GM21717 (cell line): ENCODE results near the gene CD80.
"Not testable (repeated sequence)": the region's sequence is repeated elsewhere in the genome, so short reads cannot be mapped to it uniquely, and the experiment has no call there.

Experiments used
- ATAC-seq: cut with Tn5 transposase; IDR thresholded peaks from one replicate; pipeline ENCODE4 v1.9.1; 2021; ENCODE audit warnings: mild to moderate bottlenecking, moderate library complexity; ENCODE audit not compliant: unreplicated experiment

CD80 gene, protein sequence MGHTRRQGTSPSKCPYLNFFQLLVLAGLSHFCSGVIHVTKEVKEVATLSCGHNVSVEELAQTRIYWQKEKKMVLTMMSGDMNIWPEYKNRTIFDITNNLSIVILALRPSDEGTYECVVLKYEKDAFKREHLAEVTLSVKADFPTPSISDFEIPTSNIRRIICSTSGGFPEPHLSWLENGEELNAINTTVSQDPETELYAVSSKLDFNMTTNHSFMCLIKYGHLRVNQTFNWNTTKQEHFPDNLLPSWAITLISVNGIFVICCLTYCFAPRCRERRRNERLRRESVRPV

DNA sequence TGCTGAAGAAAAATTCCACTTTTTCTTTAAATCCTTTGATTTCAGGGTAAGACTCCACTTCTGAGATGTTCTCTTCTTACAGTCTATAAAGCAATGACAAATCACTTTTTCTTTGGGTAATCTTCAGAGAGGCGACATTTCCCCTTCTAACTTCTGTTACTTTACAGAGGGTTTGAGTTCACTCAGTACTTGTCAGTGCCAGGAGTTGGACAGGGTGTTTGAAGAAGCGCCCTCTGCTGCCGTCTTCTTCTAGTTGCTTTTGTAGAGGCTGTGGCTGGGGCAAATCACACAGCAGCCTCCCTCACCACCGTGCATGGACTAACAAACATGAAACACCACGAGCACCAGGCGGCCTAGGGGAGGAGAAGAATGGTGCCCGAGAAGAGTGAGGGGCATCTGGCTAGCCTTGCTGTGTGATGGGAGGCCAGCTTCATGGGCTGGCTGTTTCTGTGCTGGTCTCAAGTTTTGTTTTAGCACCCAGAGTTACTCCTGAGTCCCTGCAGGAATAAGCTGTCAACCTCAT lies at the start of gene CD80:
TSS of gene CD80 (minus strand) at position 174 of the 523 bp plus-strand sequence. CDS start 1,886 bp downstream, outside the sequence.
- peak; percentile 45 for ATAC-seq

DNA sequence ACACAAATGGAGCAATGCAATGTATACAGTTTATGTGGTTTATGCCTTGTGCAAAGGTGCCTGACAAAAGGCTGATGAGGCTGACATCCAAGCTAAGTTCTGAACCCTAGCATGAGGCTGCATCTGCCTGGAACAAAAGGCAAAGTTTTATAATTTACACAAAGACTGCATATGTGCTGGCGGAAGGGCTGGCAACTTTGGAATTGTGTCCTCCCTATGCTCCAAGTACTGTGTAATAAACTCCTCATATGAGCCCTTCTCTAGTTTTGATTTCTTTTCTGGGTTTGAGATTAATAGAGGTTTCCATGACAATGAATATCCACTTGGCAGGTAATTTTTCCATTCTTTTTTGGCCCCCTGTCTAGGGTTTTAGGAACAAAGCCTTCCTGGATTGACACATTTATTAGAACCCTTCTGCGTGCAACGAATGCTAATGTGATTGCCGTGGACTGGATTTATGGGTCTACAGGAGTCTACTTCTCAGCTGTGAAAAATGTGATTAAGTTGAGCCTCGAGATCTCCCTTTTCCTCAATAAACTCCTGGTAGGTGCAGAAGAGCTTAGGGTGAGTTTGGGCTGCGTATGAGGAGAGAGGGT lies 49.1 kb upstream of the CD80 start:
- ATAC-seq, result no peak

DNA sequence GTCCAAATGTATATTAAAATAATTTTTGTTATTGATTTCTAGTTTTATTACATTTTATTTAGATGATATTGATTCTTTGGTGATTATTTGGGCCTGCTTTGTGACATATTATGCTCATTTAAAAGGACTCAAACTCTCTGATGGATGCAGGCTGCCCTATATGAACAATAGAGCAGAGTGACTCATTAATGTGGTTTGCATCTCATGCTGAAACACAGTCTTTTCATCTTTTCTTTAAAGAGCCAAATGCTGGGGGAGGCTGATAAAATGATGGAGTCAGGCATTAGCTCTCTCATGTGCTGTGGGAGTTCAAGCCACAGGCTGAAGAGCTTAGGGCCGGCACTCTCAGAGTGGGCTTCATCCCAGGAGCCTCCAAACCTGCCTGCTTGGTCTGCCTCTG lies 45.5 kb upstream of the CD80 start:
- ATAC-seq, result no peak

DNA sequence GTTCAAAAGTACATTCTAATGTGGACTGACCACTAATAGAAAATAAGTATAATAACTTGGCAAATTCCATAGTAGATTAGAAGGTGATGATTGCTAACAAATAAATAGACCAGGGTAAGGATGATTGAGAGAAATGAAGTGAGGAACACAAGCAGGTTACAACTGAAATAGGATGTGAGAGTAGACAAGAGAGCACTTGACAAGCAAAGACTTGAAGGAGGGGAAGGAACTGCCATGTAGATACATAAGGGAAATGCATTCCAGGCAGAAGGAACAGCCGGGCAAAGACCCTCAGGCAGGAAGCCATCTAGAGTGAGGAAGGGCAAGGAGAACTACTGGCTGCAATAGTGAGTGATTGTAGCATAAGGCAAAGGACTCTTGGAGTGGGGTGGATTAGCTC lies 43.3 kb upstream of the CD80 start:
- ATAC-seq, result no peak

DNA sequence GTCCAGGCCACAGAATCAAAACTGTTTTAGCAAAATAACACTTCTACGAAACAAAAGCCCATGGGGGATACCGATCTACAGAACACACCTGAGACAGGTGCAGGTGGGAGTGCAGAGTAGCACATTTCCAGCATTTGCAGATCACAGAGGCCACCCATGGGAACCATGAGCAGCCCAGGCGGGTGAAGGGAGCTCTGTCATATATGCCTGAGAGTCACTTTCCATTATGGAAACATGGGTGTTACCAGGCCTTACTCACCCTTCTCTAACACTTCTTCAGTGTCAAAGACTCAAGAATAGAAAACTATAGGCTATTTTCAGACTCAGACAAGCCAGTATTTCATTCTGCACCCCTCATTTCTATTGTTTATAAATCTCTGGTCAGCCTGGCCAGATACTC lies 41.7 kb upstream of the CD80 start:
- ATAC-seq, result peak; percentile 22

DNA sequence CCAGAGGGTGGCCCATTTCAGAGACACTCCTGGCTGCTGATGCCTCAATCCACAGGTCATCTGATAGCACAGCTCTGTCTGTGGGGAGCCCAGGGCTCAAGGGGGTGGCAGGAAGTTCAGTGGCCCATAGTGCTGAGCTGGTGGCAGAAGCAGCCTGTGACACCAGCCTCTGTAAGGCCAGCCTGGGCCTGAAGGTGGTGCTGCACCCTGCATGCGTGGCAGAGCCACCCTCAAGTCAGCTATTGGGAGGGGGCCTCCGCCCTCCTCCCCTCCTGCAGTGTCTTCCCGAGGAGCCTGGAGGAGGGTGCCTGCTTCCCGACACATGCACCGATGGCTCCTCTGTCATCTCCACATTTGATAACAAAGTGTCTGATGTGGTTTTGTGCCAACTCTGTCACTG lies 41.3 kb upstream of the CD80 start:
- ATAC-seq, result peak; percentile 57

DNA sequence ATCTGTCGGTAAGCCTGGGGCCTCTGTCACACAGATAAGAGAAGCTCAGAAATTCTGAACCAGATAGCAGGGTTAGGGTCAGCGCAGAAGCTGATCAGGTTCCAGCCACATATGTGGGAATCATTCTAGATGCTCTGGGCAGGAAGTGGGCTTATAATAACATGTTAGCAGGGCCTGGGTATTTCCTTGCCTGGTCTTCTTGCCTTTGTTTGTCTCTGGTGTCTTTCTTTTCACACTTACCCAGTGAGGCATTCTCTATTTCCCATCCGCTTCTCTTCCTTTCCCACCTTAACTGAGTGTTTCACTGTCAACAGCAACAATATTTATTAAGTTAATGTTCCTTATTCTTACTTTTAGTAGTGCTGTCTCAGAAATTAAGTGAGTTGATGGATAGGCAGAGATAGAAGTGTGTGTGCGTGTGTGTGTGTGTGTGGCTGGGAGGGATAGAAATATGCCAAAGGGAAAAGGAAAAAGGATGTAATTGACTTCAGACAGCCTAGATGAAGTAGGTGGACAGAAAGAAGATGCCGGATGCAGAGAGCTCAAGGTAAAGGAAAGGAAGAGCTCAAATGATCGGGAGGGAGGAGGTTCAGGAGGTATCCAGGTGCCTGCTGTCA lies 40.3 kb upstream of the CD80 start:
- no peak for ATAC-seq

DNA sequence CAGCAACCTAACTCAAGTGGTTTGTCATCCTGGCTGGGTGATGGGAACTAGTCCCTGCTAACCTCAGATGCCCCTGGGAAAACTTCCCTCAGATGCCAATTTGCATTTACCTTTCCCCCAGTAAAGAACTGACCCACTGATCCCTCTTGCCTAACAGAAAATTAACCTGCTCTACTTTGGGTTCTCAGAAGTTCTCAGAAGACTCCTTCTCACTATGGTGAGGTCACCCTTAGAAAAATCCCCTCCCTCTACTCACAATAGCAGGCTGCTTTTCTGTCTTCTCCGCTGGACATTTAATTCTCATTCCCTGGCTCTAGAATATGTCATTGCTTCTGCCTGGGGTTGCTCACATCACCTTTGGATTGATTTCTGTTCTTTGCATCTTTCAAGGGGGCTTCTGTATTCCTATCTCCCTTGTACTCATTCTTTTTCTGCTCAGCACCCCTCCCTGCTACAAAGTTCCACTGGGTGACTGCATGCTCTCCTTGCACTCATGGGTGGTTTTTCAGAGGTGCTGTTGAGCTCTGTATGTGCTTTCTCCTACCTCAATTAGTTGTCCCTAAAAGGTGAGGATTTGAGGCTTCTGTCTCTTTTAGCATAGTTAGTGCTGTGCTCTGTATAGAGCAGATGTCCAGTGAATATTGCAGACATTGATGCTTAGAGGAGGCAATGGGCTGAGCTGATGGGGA lies 39.1 kb upstream of the CD80 start:
- peak; percentile 56 for ATAC-seq

DNA sequence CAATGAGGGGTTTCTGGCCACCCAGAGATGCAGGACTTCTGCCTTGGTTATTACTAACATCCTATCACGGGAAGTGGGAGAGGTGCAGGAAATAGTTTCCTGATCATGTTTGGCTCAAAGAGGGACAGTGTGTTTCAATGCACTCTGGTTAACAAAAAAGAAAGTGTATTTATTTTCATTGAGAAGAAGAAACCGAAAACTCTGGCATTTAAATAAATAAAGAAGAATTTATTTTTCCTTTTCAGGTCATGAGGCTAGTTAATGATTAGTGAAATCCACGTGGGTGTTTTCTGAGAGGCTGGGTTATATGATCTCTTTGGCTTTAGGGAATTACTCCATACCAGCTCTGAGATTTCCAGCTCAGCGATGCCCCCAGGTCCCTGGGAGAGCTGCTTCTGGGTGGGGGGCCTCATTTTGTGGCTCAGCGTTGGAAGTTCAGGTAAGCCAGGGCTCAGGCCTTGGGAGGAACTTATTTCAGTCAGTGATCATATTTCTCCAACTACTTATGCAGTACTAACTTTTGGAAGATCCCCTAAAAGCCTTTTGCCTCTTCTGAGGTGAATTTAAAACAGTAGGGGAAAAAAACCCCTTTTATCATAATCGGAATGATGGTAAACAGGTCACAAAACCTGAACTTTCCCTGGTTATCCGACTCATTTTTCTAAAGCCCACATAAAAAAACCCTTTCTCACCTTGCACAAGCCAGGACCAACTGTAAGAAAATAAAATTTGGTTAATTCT lies 38.3 kb upstream of the CD80 start, which contains the start of gene PLA1A:
TSS of gene PLA1A (plus strand) at position 338 of the 741 bp plus-strand sequence. CDS start at position 367, 29 bp downstream.
- no peak for ATAC-seq

DNA sequence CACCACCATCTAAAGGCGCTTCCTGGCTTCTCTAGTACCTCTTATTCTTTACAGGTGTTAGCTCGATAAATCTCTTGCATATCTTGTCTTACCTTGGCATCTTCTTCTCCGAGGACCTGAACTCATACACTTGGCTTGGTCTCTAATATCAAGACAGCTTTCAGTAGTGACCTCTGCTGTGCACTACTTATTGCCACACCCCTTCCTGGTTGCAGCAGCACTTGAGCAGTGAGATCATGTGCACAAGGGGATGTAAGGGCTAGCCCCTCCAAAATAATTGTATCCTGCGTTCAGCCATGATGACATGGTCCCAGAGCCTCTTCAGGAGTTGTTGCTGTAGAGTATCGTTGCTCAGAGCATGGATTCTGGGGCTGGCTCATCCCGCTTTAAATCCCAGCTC lies 37.0 kb upstream of the CD80 start:
- no peak for ATAC-seq

DNA sequence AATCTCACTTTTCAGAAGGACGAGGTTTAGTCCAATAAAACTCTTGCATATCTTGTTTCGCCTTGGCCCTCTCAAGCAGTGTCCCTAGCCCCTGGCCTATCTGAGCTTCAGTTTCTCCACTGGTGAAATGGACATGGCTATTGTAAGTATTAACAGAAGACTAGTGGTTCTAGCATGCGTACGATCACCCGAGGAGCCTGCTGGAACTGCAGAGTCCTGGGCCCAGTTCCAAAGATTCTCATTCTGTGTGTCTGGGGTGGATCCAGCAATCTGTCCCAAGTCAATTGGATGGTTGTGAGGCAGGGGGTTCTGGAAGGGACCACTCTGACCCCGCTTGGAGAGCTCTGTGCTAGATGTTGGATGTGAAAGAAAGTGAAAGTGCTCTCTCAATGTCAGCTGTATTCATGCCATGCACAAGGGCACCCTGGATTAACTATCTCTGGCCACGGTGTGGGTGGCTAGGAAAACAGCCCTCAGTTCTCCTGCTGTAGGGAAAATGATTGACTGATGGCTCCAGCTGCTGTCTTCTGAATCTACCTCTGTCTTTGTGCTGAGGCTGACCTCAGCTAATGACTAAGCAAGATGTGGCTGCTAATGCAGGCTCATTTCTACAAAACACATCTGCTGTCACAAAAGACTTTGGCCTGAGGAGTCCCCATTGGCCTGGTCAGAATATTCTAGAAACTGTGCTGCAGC lies 36.4 kb upstream of the CD80 start:
- no peak for ATAC-seq

DNA sequence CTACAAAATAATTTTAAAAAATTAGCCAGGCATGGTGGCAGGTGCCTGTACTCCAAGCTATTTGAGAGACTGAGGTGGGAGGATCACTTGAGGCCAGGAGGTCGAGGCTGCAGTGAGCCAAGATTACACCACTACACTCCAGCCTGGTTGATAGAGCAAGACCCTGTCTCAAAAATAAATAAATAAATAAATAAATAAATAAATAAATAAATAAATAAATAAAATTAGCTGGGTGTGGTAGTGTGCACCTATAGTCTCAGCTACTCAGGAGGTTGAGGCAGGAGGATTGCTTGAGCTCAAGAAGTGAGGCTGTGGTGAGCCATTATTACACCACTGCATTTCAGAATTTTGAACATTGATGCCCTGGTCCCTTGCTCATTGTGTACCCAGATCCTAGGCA lies 35.5 kb upstream of the CD80 start:
- ATAC-seq, result not testable (repeated sequence)

DNA sequence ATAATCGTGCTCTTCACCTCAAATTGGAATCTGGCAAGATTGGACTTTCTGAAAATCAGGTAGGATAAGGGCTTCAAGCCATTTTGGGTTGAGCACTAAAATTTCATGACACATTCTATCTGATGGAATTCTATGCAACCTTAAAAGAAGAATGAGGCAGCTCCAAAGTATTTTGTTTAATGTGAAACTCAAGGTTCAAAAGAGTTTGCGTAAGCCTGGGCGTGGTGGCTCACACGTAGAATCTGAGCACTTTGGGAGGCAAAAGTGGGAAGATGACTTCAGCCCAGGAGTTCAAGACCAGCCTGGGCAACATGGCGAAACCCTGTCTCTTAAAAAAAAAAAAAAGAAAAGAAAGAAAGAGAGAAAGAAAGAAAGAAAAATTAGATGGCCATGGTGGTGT lies 34.7 kb upstream of the CD80 start:
- ATAC-seq, result no peak

DNA sequence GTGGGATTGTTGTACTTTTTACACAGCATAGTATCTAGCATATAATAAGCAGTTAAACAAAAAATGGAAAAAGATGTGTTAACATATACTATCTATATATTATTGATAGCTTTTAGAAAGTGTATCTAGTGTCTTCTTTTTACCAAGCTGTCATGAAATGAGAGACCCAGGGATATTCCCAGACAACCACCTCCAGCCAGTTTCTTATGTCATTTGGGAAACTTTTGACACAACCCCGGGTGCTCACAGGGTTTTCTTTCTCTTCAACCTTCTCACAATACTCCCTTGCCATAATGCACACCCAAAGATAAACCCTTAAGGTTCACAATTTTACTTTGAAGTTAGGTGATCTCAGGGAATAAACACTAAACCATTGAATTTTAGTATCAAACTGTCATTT lies 33.4 kb upstream of the CD80 start:
- ATAC-seq, result no peak

DNA sequence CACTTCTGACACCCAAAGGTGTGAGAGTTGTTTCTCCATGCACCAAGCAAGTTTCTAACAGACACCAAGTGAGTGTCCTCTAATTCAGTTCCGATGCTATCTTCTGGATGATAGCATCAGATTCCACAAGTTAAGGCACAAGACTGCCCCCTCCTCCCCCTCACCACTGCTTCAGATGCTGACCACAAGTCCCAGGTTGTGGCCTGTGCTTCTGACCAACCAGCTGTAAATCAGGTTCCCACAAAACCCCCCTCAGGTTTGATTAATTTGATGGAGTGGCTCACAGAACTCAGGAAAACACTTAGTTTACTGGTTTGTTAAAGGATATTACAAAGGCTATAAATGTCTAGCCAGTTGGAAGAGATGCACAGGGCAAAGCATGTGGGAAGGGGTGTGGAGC lies 31.3 kb upstream of the CD80 start:
- no peak for ATAC-seq

DNA sequence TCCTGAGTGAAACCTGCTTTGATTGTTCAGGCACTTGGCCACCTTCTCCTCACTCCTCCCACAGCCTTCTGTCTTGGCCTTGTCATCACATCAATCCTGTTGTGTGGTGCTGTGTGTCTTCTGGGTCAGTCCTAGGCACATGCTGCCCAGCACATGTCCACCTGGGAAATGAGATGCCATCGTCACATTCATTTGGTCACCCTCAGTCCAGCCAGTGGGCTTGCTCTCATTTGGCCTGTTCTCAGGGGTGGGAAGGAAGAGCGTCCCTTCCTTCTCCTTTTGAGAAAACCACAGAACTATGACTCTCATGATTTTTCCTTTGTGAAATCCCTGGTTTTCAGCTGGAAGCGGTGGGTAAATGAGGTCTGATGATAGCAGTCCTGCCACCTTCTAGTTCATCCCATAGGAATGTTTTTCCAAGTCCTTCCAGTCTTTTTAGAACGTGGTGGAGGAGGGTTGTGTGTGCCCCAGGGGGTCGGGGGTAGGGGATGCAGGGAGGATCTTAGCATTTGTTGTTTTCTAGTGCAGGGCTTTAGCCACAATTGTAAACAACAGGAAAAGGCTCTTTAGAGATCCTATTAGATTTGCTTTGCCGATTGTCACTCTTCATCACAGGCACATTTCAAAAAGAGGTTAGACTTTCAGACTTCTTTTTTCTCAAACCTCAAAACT lies 29.8 kb upstream of the CD80 start:
- no peak for ATAC-seq

DNA sequence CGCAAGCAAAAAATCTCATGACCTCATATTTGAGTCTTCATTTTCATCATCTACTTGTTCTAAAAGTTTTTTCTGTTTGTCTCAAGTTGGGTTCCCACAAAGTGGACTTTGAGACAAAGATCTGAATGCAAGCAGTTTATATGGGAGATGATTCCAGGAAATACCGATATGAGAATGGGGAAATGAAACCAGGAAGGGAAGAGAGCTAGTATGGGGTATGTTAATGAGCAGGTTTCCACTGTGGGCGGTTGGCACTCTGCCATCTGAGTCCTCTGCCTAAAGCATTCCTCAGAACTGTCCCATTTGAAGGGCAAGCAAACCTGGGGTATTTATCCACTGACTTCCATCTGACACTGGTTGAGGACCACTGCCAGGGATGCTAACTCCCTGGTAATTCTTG lies 28.7 kb upstream of the CD80 start:
- no peak for ATAC-seq

DNA sequence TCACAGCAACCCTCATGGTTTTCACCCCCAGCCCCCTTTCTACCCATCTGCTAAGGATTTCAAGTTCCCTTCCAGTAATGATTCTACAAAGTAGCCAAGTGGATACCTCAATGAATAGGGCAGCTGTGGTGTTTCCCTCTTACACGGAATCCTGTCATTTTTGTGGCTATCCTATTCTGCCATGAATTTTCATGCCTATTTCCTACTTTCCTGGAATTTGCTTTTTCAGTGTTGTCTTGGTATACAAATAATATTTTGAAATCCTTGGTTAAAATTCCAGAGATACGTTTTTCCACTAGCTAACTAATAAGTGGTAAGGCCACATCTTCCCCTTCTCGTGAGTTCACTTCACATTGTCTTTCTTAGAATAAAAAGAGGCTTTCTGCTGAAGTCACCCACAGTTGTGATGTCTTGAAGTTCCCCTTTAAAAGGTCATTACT lies 27.3 kb upstream of the CD80 start:
- ATAC-seq, result no peak

DNA sequence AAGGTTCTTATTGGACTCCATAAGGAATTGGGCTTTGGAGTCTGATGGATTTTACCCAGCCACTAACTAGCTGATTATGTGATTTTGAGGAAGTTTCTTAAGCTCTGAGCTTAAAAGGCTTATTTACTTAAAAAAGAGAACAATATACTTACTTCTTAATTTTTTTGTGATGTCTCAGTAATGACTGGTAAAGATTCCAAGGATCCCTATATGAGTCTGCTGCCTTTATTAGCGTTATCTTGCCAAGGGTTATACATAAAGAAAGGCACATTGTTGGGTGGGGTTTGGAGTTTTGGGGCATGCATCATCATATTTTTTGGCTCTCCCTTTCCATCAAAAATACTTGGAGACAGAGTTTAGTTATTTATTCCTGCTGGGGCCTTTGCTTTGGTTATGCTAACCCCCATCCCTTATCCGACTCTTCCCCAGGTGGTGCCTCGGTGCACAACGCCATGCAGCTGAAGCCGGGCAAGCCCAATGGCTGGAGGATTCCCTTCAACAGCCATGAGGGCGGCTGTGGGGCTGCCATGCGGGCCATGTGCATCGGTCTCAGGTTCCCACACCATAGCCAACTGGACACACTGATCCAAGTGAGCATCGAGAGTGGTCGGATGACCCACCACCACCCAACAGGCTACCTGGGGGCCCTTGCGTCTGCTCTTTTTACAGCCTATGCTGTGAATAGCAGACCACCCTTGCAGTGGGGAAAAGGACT lies 26.6 kb upstream of the CD80 start:
- no peak for ATAC-seq
